Nephron (organoid): Measurements from ENCODE around the gene DDX10.

Source experiments
- H3K27ac Mint-ChIP-seq, 3 experiments: 2 replicates each; pipeline ENCODE4 v1.8.0; 2020; ENCODE audit warnings: mixed read lengths in 3 of 3, mild to moderate bottlenecking in 2 of 3, moderate library complexity in 1 of 3
- H3K27me3 Mint-ChIP-seq: 2 replicates; pipeline ENCODE4 v1.8.0; 2021; ENCODE audit warnings: low read depth, mild to moderate bottlenecking, moderate library complexity, mixed read lengths
- H3K36me3 Mint-ChIP-seq: 2 replicates; pipeline ENCODE4 v1.8.0; 2020; ENCODE audit warnings: low read depth, mixed read lengths
- H3K4me1 Mint-ChIP-seq: 2 replicates; pipeline ENCODE4 v1.8.0; 2020; ENCODE audit warnings: mixed read lengths
- H3K4me3 Mint-ChIP-seq, 3 experiments: 2 replicates each; pipeline ENCODE4 v1.8.0; 2020; ENCODE audit warnings: mild to moderate bottlenecking in 3 of 3, mixed read lengths in 3 of 3, moderate library complexity in 2 of 3
- H3K9me3 Mint-ChIP-seq: 2 replicates; pipeline ENCODE4 v1.8.0; 2020; ENCODE audit warnings: mixed read lengths
- CTCF ChIP-seq, 3 experiments: fragments of 200-600 bp; sonication (generic); IDR thresholded peaks; one replicate each; pipeline ENCODE4 v1.5.0; 2021; ENCODE audit warnings: antibody characterized with exemption in 3 of 3; ENCODE audit not compliant: unreplicated experiment in 3 of 3

The DDX10 gene

GRCh38 chr11:108985236-108985944 lies 320.5 kb downstream of the DDX10 start:
- peaks cover 15% of the 10 kb centered on the region for H3K4me1 Mint-ChIP-seq
- H3K4me3 Mint-ChIP-seq, result no peak overlapping the region
- H3K27ac Mint-ChIP-seq, result peak overlapping the region in 1 of 3 experiments; percentile 70
- no peaks in the 10 kb centered on the region for H3K36me3 Mint-ChIP-seq
- TF ChIP-seq CTCF (IDR thresholded peaks at IDR 0.05; ENCODE audit: unreplicated experiment in 3 of 3), result no peak
- H3K9me3 Mint-ChIP-seq, result no peaks in the 10 kb centered on the region
- no peaks in the 10 kb centered on the region for H3K27me3 Mint-ChIP-seq

DNA sequence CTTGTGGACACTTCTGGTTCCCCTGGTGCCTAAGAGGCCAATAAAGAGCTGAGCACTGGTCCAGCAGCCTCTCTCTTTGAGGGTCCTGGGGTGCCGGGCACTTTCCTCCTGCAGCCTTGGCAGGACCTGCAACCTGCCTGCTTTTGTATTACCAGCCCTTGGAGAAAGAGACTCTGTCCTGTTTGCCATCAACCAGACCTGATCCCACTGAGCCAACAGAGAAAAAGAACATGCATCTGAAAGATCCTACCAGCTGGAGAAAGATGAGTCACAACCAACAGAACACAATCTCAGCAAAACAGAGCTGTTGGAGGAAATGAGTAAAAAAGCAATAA lies 321.0 kb downstream of the DDX10 start:
- Mint-ChIP-seq H3K27me3 (no peaks in the 10 kb centered on the region), H3K4me1 (peaks cover 15% of the 10 kb centered on the region)

More for the DNA sequence above, 321.0 kb downstream of the DDX10 start:
- H3K27ac Mint-ChIP-seq, result no peak overlapping the region
- no peak overlapping the region for H3K4me3 Mint-ChIP-seq
- TF ChIP-seq CTCF (IDR thresholded peaks at IDR 0.05; ENCODE audit: unreplicated experiment in 3 of 3), result no peak
- no peaks in the 10 kb centered on the region for H3K36me3 Mint-ChIP-seq
- no peaks in the 10 kb centered on the region for H3K9me3 Mint-ChIP-seq
